KMS-11 (cell line): ENCODE data around the gene ASB1.

Experiments used
- H2AFZ ChIP-seq: fragments of 200-600 bp; sonication (generic); 2 replicates; pipeline ENCODE4 v1.6.1; 2016; ENCODE audit warnings: antibody characterized with exemption, mixed run types, low read depth
- H3K27ac ChIP-seq: fragments of 200-600 bp; sonication (generic); 2 replicates; pipeline ENCODE4 v1.6.1; 2016; ENCODE audit warnings: mild to moderate bottlenecking, mixed run types
- H3K27me3 ChIP-seq: fragments of 200-600 bp; sonication (generic); 2 replicates; pipeline ENCODE4 v1.6.1; 2017; ENCODE audit warnings: mild to moderate bottlenecking, low read depth, mixed run types, moderate library complexity; ENCODE audit not compliant: insufficient read depth
- H3K36me3 ChIP-seq: fragments of 200-600 bp; sonication (generic); 2 replicates; pipeline ENCODE4 v1.6.1; 2017; ENCODE audit warnings: mild to moderate bottlenecking, mixed run types; ENCODE audit not compliant: insufficient read depth
- H3K4me1 ChIP-seq: fragments of 200-600 bp; sonication (generic); 2 replicates; pipeline ENCODE4 v1.6.1; 2016; ENCODE audit warnings: mild to moderate bottlenecking, low read depth, mixed run types; ENCODE audit not compliant: poor library complexity, severe bottlenecking
- H3K4me2 ChIP-seq: fragments of 200-600 bp; sonication (generic); 2 replicates; pipeline ENCODE4 v1.7.0; 2016; ENCODE audit warnings: mild to moderate bottlenecking, mixed run types
- H3K4me3 ChIP-seq: fragments of 200-600 bp; sonication (generic); IDR thresholded peaks from 2 replicates; pipeline ENCODE4 v1.6.1; 2017; ENCODE audit warnings: low read depth, low read length, mixed read lengths; ENCODE audit not compliant: insufficient read depth
- H3K79me2 ChIP-seq: fragments of 200-600 bp; sonication (generic); 2 replicates; pipeline ENCODE4 v1.6.1; 2016; ENCODE audit warnings: low read depth, mixed run types; ENCODE audit not compliant: insufficient read depth
- H3K9ac ChIP-seq: fragments of 200-600 bp; sonication (generic); 2 replicates; pipeline ENCODE4 v1.6.1; 2016; ENCODE audit warnings: mild to moderate bottlenecking, mixed run types
- H4K20me1 ChIP-seq: fragments of 200-600 bp; sonication (generic); 2 replicates; pipeline ENCODE4 v1.6.1; 2016; ENCODE audit warnings: mild to moderate bottlenecking, mixed run types; ENCODE audit not compliant: insufficient read depth
- CTCF ChIP-seq: fragments of 200-600 bp; sonication (generic); conservative IDR thresholded peaks from 2 replicates; pipeline ENCODE4 v1.6.1; 2017; ENCODE audit warnings: low read depth, mild to moderate bottlenecking, antibody characterized with exemption, low read length, moderate library complexity, mixed read lengths

Gene ASB1

GRCh38 chr2:238426568-238427434 is at the start of gene ASB1:
TSS of gene ASB1 (plus strand) at chr2:238426927. CDS start at chr2:238427071, 144 bp downstream.
- H2AFZ ChIP-seq = peak within 1 kb of the TSS; percentile 70
- H4K20me1 ChIP-seq = no peaks in the 10 kb centered on the region
- TF ChIP-seq CTCF = no peak
- no peaks in the 10 kb centered on the region for H3K4me1 ChIP-seq
- H3K27me3 ChIP-seq = no peaks in the 10 kb centered on the region
- H3K79me2 ChIP-seq = peaks cover 41% of the 10 kb centered on the region
- H3K9ac ChIP-seq = peak within 1 kb of the TSS; percentile 85
- peak within 1 kb of the TSS; percentile 63 for H3K27ac ChIP-seq
- H3K4me2 ChIP-seq = peak within 1 kb of the TSS; percentile 98
- no peaks in the 10 kb centered on the region for H3K36me3 ChIP-seq
- H3K4me3 ChIP-seq = peak within 1 kb of the TSS; percentile 89

- H3K4me2 ChIP-seq = no peak overlapping the region
Measured at GRCh38 chr2:238378230-238379095, 48.3 kb upstream of the ASB1 start.

GRCh38 chr2:238379096-238379810 is 47.5 kb upstream of the ASB1 start:
- Histone ChIP-seq H3K4me2 (no peak overlapping the region), H3K4me3 (no peak overlapping the region), H3K27ac (no peak overlapping the region), H3K27me3 (no peaks in the 10 kb centered on the region), H3K9ac (no peak overlapping the region), H4K20me1 (no peaks in the 10 kb centered on the region), H3K4me1 (no peaks in the 10 kb centered on the region), H3K79me2 (no peaks in the 10 kb centered on the region), H2AFZ (no peak overlapping the region), H3K36me3 (no peaks in the 10 kb centered on the region)
- TF ChIP-seq CTCF = no peak

More at GRCh38 chr2:238378230-238379095, 48.3 kb upstream of the ASB1 start:
- Histone ChIP-seq H3K79me2 (no peaks in the 10 kb centered on the region), H3K27me3 (no peaks in the 10 kb centered on the region), H4K20me1 (no peaks in the 10 kb centered on the region), H3K9ac (no peak overlapping the region), H3K27ac (no peak overlapping the region), H3K36me3 (no peaks in the 10 kb centered on the region), H2AFZ (no peak overlapping the region), H3K4me3 (no peak overlapping the region), H3K4me1 (no peaks in the 10 kb centered on the region)
- TF ChIP-seq CTCF = no peak

- TF ChIP-seq CTCF = no peak
- Histone ChIP-seq H3K36me3 (no peaks in the 10 kb centered on the region), H3K4me1 (no peaks in the 10 kb centered on the region), H3K4me2 (no peak overlapping the region), H3K9ac (no peak overlapping the region), H2AFZ (no peak overlapping the region), H3K4me3 (no peak overlapping the region), H3K79me2 (no peaks in the 10 kb centered on the region), H4K20me1 (no peaks in the 10 kb centered on the region), H3K27me3 (no peaks in the 10 kb centered on the region), H3K27ac (no peak overlapping the region)
Measured at GRCh38 chr2:238380336-238380735, 46.4 kb upstream of the ASB1 start.
